CD4-positive, alpha-beta T cell (primary cell): ENCODE results near the gene SIDT2. TPM values are rescaled to one million over a fixed set of nuclear protein-coding genes. Genes with fewer than 3 reads are reported as not detected.
"Not testable (repeated sequence)": the region's sequence is repeated elsewhere in the genome, so short reads cannot be mapped to it uniquely, and the experiment has no call there.

Experiments
- ATAC-seq: fragments of 200-7000 bp; cut with Tn5 transposase; one replicate; pipeline ENCODE4 v1.10.0; 2022; ENCODE audit warnings: mild to moderate bottlenecking; ENCODE audit not compliant: poor library complexity
- CTCF ChIA-PET: fragments of 350-600 bp; sonication (Branson Sonifier 250); formaldehyde crosslinking; loops from one replicate; lab custom pipeline; 2021; ENCODE audit warnings: antibody characterized with exemption, inconsistent platforms; lab: Charles Lee
- POLR2A ChIA-PET: fragments of 350-600 bp; sonication (Branson Sonifier 250); formaldehyde crosslinking; loops from one replicate; lab custom pipeline; 2021; ENCODE audit warnings: antibody characterized with exemption, inconsistent platforms; lab: Charles Lee
- DNase-seq, 14 experiments: peaks; one replicate each; pipeline ENCODE4 v3.0.0-alpha.2; 2013 to 2020; ENCODE audit warnings: mixed read lengths in 2 of 14
- H3K27ac ChIP-seq, 2 donors: one replicate each; pipeline versions ENCODE4 v1.5.1 to v1.7.0; 2013; ENCODE audit warnings: low read length in 2 of 2, low read depth in 1 of 2, mild to moderate bottlenecking in 1 of 2
- H3K27me3 ChIP-seq, 2 experiments: 1 replicate in 1 of 2; 2 replicates in 1 of 2; pipeline versions ENCODE4 v1.6.1 to v1.7.0; 2013; ENCODE audit warnings: low read length in 2 of 2, control low read depth in 1 of 2, mild to moderate bottlenecking in 1 of 2, moderate library complexity in 1 of 2; ENCODE audit not compliant: insufficient read depth in 2 of 2, control insufficient read depth in 1 of 2
- H3K36me3 ChIP-seq: one replicate; pipeline ENCODE4 v1.6.1; 2013; ENCODE audit warnings: low read length, control low read depth; ENCODE audit not compliant: insufficient read depth
- H3K4me1 ChIP-seq: one replicate; pipeline ENCODE4 v1.6.1; 2013; ENCODE audit warnings: low read length, control low read depth; ENCODE audit not compliant: insufficient read depth
- H3K4me3 ChIP-seq: one replicate; pipeline ENCODE4 v1.5.1; 2013; ENCODE audit warnings: mild to moderate bottlenecking, low read length, moderate library complexity
- H3K9me3 ChIP-seq, 2 experiments: 1 replicate in 1 of 2; 2 replicates in 1 of 2; pipeline versions ENCODE4 v1.6.1 to v1.7.0; 2013; ENCODE audit warnings: low read length in 2 of 2, mild to moderate bottlenecking in 2 of 2, control low read depth in 1 of 2, moderate library complexity in 1 of 2; ENCODE audit not compliant: control insufficient read depth in 1 of 2, insufficient read depth in 1 of 2
- H3K27ac Mint-ChIP-seq: one replicate; pipeline ENCODE4 v1.8.0; 2020; ENCODE audit warnings: mixed read lengths
- H3K27me3 Mint-ChIP-seq: one replicate; pipeline ENCODE4 v1.8.0; 2021; ENCODE audit warnings: mixed read lengths
- H3K36me3 Mint-ChIP-seq: one replicate; pipeline ENCODE4 v1.8.0; 2021; ENCODE audit warnings: low read depth, mixed read lengths
- H3K4me1 Mint-ChIP-seq: one replicate; pipeline ENCODE4 v1.8.0; 2021; ENCODE audit warnings: low read depth, mixed read lengths
- H3K4me3 Mint-ChIP-seq: one replicate; pipeline ENCODE4 v1.8.0; 2020; ENCODE audit warnings: mild to moderate bottlenecking, mixed read lengths
- H3K9me3 Mint-ChIP-seq: one replicate; pipeline ENCODE4 v1.8.0; 2020; ENCODE audit warnings: mixed read lengths
- intact Hi-C, 2 experiments: fragments of 100-400 bp; cut with DNase I in 1 of 2; cut with micrococcal nuclease in 1 of 2; formaldehyde crosslinking; loops; one replicate each; pipeline versions ENCODE4 v1.15.1 to v1.9.0; 2023 to 2025; cut with DNase I, micrococcal nuclease
- total RNA-seq, 174 experiments: library from RNA in 2 of 174; stranded (reverse) in 2 of 174; gene quantifications; one replicate each; pipeline ENCODE4 v1.2.3 and lab custom pipeline; 2021 to 2026
- TF ChIP-seq, protein P1 (sequence below): fragments of 200-600 bp; IDR thresholded peaks from one replicate; pipeline ENCODE4 v1.8.0; 2022; ENCODE audit warnings: antibody characterized with exemption, mild to moderate bottlenecking

The SIDT2 gene
- total RNA-seq, 2 experiments from 2014 or later = 197 to 200 TPM

DNA sequence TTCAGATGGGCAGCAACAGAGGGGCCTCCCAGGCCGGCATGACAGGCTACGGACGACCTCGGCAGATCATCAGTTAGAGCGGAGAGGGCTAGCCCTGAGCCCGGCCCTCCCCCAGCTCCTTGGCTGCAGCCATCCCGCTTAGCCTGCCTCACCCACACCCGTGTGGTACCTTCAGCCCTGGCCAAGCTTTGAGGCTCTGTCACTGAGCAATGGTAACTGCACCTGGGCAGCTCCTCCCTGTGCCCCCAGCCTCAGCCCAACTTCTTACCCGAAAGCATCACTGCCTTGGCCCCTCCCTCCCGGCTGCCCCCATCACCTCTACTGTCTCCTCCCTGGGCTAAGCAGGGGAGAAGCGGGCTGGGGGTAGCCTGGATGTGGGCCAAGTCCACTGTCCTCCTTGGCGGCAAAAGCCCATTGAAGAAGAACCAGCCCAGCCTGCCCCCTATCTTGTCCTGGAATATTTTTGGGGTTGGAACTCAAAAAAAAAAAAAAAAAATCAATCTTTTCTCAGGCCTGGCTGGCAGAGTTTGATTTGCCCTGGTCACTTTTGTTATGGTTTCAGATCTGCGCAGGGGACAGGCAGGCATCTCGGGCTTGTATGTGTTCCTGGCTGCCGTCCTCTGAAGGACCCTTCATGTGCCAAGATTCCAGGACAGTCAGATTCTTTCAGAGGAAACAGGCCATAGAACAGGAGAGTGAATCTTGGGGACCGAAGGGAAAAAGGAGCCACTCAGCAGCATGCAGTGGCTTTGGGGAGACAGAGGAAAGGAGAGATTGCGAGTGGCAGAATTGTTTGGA lies 25.9 kb downstream of the SIDT2 start:
- H3K36me3 ChIP-seq = peaks cover 32% of the 10 kb centered on the region
- no peaks in the 10 kb centered on the region for H3K9me3 ChIP-seq
- POLR2A ChIA-PET = interaction anchor here (0.6 kb wide), 1 partner anchor 43 kb away, joined by 4 read pairs; no protein-coding TSS in a partner anchor
- Mint-ChIP-seq H3K9me3 (no peaks in the 10 kb centered on the region), H3K4me1 (no peaks in the 10 kb centered on the region), H3K4me3 (no peak overlapping the region), H3K27me3 (no peaks in the 10 kb centered on the region), H3K27ac (peak overlapping the region; percentile 51), H3K36me3 (peaks cover 37% of the 10 kb centered on the region)
- no peak for DNase-seq
- ATAC-seq = no peak
- intact Hi-C loops = no loop called here
- no peak overlapping the region for H3K27ac ChIP-seq
- CTCF ChIA-PET = no interaction called here
- no peak overlapping the region for H3K4me3 ChIP-seq
- TF ChIP-seq, protein P1, sequence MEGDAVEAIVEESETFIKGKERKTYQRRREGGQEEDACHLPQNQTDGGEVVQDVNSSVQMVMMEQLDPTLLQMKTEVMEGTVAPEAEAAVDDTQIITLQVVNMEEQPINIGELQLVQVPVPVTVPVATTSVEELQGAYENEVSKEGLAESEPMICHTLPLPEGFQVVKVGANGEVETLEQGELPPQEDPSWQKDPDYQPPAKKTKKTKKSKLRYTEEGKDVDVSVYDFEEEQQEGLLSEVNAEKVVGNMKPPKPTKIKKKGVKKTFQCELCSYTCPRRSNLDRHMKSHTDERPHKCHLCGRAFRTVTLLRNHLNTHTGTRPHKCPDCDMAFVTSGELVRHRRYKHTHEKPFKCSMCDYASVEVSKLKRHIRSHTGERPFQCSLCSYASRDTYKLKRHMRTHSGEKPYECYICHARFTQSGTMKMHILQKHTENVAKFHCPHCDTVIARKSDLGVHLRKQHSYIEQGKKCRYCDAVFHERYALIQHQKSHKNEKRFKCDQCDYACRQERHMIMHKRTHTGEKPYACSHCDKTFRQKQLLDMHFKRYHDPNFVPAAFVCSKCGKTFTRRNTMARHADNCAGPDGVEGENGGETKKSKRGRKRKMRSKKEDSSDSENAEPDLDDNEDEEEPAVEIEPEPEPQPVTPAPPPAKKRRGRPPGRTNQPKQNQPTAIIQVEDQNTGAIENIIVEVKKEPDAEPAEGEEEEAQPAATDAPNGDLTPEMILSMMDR = no peak
- H3K27me3 ChIP-seq = no peaks in the 10 kb centered on the region
- H3K4me1 ChIP-seq = no peaks in the 10 kb centered on the region

DNA sequence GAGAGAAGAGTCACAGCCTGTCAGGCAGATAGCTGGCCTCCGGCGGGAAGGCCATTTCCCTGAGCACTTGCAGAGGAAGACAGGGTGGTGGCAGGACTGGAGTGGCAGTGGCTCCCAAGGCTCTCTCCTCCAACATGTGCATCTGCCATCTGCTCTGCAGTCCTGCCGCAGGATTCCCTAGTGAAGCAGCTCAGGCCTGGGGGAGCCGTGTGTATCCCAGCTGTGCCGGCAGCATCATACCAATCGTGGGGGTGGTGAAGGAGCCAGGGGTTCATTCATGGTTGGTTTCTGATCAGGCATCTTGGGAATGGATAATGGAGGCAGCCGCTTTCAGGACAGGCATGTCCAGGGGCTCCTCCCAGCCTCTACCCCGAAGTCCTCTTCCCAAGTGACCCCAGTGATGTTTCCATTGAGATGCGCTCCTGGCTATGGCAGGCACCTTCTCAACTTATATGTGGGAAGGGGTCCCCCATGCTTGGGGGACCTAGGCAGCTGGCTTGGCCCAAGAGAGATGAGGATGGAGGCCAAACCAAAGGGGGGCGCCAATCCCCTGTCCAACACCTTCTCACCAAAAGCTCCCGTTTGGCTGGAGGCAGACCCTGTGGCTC lies 26.8 kb downstream of the SIDT2 start:
- Mint-ChIP-seq H3K27ac (peak overlapping the region; percentile 51), H3K36me3 (peaks cover 46% of the 10 kb centered on the region), H3K4me1 (peaks cover 4% of the 10 kb centered on the region), H3K27me3 (no peaks in the 10 kb centered on the region), H3K4me3 (no peak overlapping the region), H3K9me3 (no peaks in the 10 kb centered on the region)
- no peak overlapping the region for H3K27ac ChIP-seq
- ChIA-PET POLR2A (no interaction called here), CTCF (no interaction called here)
- TF ChIP-seq, protein P1 = no peak
- DNase-seq = no peak
- H3K36me3 ChIP-seq = peaks cover 33% of the 10 kb centered on the region
- no peak overlapping the region for H3K4me3 ChIP-seq
- H3K27me3 ChIP-seq = no peaks in the 10 kb centered on the region
- no peaks in the 10 kb centered on the region for H3K9me3 ChIP-seq
- no peaks in the 10 kb centered on the region for H3K4me1 ChIP-seq
- no peak for ATAC-seq
- intact Hi-C loops = no loop called here

DNA sequence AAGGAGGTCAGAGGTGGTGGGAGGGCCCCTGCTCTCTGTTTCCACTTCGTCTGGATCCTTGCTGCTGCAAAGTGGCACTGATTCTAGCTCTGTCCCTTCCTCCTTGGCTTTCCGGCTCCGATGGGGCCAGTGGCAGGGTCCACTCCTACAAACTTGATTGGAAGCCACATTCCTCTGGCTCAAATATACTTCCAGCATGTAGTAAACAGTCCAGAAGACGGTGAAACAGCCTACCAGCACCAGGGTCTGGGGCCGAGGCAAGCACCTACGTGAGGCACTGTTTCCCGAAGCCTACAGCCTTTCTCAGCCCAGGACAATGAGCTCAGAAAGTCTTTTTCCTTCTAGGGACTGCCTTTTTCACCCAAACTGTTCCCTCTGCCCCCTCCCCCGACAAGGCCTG lies 27.6 kb downstream of the SIDT2 start:
- peaks cover 54% of the 10 kb centered on the region for H3K36me3 Mint-ChIP-seq
- H3K4me1 ChIP-seq, H3K4me3 ChIP-seq, H3K9me3 Mint-ChIP-seq, CTCF ChIA-PET, POLR2A ChIA-PET, H3K27ac Mint-ChIP-seq, H3K4me1 Mint-ChIP-seq, H3K27me3 ChIP-seq, H3K4me3 Mint-ChIP-seq, H3K27ac ChIP-seq, H3K9me3 ChIP-seq, DNase-seq, ATAC-seq, H3K27me3 Mint-ChIP-seq, intact Hi-C loops: not testable (repeated sequence)
- peaks cover 39% of the 10 kb centered on the region for H3K36me3 ChIP-seq

DNA sequence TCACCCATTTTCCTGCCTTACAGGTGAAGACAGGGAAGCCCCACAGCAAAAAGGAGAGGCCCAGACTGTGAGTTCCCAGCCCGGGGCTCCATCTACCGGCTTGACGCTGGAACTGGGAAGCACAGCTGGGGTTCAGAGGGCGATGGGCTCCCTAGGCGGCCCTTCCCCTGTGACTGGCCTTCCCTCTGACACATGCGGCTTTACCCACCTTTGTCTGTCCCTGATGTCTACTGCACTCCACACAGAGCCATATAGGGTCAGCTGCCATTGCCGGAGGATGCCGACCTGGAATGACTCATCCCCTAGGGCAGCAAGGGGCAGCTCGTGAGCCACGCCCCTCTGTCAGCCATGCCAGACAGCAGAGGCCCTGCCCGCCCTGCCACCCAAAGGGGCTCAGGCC lies 28.3 kb downstream of the SIDT2 start:
- peaks cover 46% of the 10 kb centered on the region for H3K36me3 ChIP-seq
- H3K4me1 ChIP-seq, H3K27me3 ChIP-seq, POLR2A ChIA-PET, intact Hi-C loops, H3K9me3 ChIP-seq, H3K27ac Mint-ChIP-seq, H3K4me1 Mint-ChIP-seq, H3K27me3 Mint-ChIP-seq, H3K4me3 Mint-ChIP-seq, CTCF ChIA-PET, H3K27ac ChIP-seq, DNase-seq, ATAC-seq, H3K9me3 Mint-ChIP-seq, H3K4me3 ChIP-seq: not testable (repeated sequence)
- peaks cover 61% of the 10 kb centered on the region for H3K36me3 Mint-ChIP-seq

DNA sequence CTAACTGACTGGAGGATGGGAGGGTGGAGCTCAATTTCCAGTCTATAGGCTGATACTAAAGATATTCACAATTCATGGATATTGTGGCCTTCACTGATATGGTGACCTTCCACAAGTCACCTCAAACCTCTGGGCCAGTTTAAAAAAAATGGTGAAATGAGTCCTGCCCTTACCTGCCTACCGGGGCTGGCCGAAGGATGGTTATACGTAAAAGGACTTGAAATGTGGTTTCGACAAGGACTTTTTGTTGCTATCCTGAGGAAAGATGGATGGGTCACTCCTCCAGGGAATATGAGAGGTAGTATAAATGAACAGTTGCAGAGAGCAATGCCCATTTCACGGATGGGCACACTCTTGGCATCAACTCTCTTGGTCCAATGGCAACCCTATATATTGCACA lies 28.9 kb downstream of the SIDT2 start:
- H3K4me1 Mint-ChIP-seq, H3K27ac Mint-ChIP-seq, H3K27me3 Mint-ChIP-seq, intact Hi-C loops, H3K27me3 ChIP-seq, H3K27ac ChIP-seq, H3K4me3 Mint-ChIP-seq, POLR2A ChIA-PET, DNase-seq, ATAC-seq, H3K9me3 Mint-ChIP-seq, CTCF ChIA-PET, H3K4me3 ChIP-seq, H3K9me3 ChIP-seq, H3K4me1 ChIP-seq: not testable (repeated sequence)
- peaks cover 65% of the 10 kb centered on the region for H3K36me3 Mint-ChIP-seq
- peaks cover 46% of the 10 kb centered on the region for H3K36me3 ChIP-seq
